GM18519 (cell line): ENCODE measurements around the gene ATAD3B.
"Not testable (repeated sequence)": the region's sequence is repeated elsewhere in the genome, so short reads cannot be mapped to it uniquely, and the experiment has no call there.

Experiments used
- ATAC-seq: cut with Tn5 transposase; IDR thresholded peaks from one replicate; pipeline ENCODE4 v1.9.1; 2021; ENCODE audit warnings: mild to moderate bottlenecking, moderate library complexity; ENCODE audit not compliant: unreplicated experiment, low FRiP score

The ATAD3B gene

GRCh38 chr1:1527092-1527816 is 55.7 kb downstream of the ATAD3B start:
- no peak for ATAC-seq

GRCh38 chr1:1528301-1529267 is 57.0 kb downstream of the ATAD3B start:
- no peak for ATAC-seq

- ATAC-seq, result no peak
Observed at GRCh38 chr1:1529321-1529720, 57.8 kb downstream of the ATAD3B start.

GRCh38 chr1:1529936-1530335 is 58.4 kb downstream of the ATAD3B start:
- ATAC-seq, result no peak

GRCh38 chr1:1531947-1532346 is 60.4 kb downstream of the ATAD3B start:
- no peak for ATAC-seq

- ATAC-seq, result not testable (repeated sequence)
Observed at GRCh38 chr1:1533176-1533893, 61.8 kb downstream of the ATAD3B start.

GRCh38 chr1:1533894-1534291 is 62.3 kb downstream of the ATAD3B start:
- ATAC-seq, result not testable (repeated sequence)

- ATAC-seq, result no peak
Observed at GRCh38 chr1:1534401-1535154, 63.0 kb downstream of the ATAD3B start.

GRCh38 chr1:1535201-1536018 is 63.8 kb downstream of the ATAD3B start:
- no peak for ATAC-seq

- ATAC-seq, result no peak
Observed at GRCh38 chr1:1536019-1536937, 64.7 kb downstream of the ATAD3B start.

GRCh38 chr1:1536938-1537546 is 65.5 kb downstream of the ATAD3B start:
- ATAC-seq, result no peak

- no peak for ATAC-seq
Observed at GRCh38 chr1:1537626-1538250, 66.2 kb downstream of the ATAD3B start.

- ATAC-seq, result no peak
Observed at GRCh38 chr1:1538334-1538733, 66.8 kb downstream of the ATAD3B start.

GRCh38 chr1:1538989-1539309 is 67.4 kb downstream of the ATAD3B start:
- no peak for ATAC-seq

GRCh38 chr1:1539310-1540089 is 67.9 kb downstream of the ATAD3B start:
- no peak for ATAC-seq

GRCh38 chr1:1540090-1540817 is 68.7 kb downstream of the ATAD3B start, which contains the start of gene TMEM240:
TMEM240 (minus strand) TSS chr1:1540624; CDS start chr1:1540346, 278 bp downstream.
- ATAC-seq, result no peak
